NCI-H748 (cell line): ENCODE data around the gene TMEM121B.
A peak's percentile ranks its signal among the peaks of the same experiment; 100 is the strongest.

Source experiments
- DNase-seq: peaks from one replicate; lab custom pipeline; 2025; ENCODE audit not compliant: unreplicated experiment; lab: John Stamatoyannopoulos, UW

Gene TMEM121B

DNA sequence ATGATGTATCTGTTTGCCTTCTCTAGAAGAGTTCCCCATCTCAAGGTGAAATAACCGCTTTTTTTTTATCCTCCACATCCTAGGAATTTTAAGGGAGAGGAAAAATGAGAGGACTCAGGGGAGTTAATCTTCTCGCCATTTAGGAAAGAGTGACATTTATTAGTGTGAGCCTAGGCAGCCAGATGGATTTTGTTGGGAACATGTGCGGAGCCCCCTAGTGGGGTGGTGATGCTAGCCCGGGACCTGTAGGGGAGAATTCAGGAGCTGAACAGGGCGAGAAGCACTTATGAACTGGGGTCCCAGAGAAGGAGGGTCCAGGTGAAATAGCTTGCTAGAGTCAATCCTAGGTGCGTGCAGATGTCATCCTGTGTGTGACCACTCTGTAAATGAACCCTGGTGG is 25.6 kb downstream of the TMEM121B start:
- DNase-seq = peak; percentile 1

DNA sequence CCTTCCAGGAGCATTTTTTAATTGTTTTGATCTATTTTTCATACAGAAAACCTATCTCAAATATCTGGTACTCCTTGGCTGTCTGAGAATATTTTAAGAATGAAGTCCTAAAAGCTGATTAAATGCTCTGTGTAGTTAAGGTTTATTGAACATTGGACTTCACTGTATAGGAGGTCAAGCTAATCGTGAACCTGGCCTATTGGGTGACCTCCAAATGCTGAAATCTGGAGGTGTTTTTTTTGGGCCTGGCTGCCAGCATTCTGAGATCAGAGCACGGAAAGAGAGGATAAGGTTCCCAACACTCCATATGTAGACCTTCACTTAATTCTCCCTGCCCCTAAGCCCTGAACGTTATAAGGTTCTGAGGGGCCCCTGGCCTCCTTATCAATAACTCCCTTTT is 28.1 kb downstream of the TMEM121B start:
- DNase-seq = no peak

DNA sequence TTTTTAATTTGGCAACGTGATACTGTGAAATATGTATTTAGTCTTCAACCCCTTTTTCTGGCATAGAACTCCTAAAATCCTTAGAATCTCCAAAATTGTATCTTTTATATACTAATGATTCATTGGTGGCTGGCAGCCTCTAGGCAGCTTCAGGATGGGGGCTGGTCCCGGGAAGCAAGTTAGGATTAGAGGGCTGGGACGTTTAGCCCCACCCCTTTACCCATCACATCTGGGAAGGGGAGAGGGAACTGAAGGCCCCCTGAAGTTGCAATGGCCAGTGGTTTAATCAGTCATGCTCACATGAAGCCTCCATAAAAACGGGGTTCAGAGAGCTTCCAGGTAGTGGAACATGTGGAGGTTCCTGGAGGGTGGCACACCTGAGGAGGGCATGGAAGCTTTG is 29.3 kb downstream of the TMEM121B start:
- DNase-seq = no peak

GRCh38 chr22:17090550-17090949 is 30.6 kb downstream of the TMEM121B start:
- no peak for DNase-seq

GRCh38 chr22:17087498-17088131 is 33.5 kb downstream of the TMEM121B start:
- DNase-seq = no peak

DNA sequence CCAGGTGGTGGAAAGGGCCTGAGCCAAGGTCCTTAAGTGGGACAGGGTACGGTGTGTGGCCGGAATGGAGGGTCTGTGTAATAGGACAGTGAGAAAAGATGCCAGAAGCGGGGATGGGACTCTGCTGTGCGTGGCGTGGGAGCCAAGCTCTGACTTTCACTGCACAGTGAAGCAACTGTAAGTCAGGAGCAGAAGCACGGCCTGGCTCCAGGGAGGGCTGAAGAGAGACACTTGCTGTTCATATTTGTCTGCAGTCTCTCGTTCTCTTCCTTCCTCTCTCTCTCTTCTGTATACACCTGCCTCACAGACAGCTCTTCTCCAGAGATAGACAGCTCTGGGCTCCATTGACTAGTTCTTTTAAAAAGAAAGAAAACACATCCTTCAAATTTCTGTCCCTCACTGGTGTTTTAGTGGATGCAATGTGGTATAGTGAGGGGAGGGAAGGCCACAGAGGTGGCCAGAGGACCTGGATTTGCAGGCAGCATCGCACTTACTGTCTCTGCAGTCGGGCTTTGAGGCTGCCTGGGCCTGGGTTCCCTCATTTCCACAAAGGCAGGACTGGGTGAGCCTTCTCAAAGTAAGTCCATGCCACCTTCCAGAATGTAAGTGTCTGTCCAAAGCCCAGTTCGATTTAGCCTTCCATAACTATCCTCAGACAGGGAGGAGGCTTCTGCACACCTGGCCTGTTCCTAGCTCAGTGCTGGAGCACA is 34.2 kb downstream of the TMEM121B start:
- DNase-seq = no peak

DNA sequence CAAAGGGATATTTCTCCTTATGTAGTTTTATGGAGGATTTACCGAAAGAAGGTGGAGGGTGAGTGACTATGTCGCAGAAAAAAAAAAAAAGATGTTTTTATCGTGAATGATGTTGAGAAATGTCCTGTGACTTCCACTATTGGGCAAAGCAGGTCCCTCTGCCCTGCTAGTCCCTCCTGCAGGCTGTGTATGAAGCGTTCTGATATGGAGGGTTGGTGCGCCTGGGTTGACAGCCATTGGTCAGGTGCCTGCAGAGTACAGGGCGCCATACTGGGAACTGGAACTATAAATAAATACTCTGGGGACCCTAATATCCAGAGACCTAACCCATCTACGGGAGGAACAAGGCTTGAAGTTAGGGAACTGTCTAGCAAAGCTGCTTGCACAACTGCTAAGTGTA is 34.9 kb downstream of the TMEM121B start:
- DNase-seq = no peak

- no peak for DNase-seq
These were observed 35.6 kb downstream of the TMEM121B start for GRCh38 chr22:17085277-17086181.

- peak; percentile 78 for DNase-seq
These were observed 36.4 kb downstream of the TMEM121B start, which contains the start of gene IL17RA for GRCh38 chr22:17084554-17085276. Gene IL17RA, plus strand, starts transcription at chr22:17085000. Its CDS starts 92 bp downstream, at chr22:17085092.

- DNase-seq = no peak
These were observed 37.2 kb downstream of the TMEM121B start for GRCh38 chr22:17083811-17084441.

- DNase-seq = no peak
These were observed 37.9 kb downstream of the TMEM121B start for GRCh38 chr22:17083255-17083654.

GRCh38 chr22:17079572-17079971 is 41.6 kb downstream of the TMEM121B start:
- DNase-seq = no peak

GRCh38 chr22:17077255-17077654 is 43.9 kb downstream of the TMEM121B start:
- DNase-seq = no peak

DNA sequence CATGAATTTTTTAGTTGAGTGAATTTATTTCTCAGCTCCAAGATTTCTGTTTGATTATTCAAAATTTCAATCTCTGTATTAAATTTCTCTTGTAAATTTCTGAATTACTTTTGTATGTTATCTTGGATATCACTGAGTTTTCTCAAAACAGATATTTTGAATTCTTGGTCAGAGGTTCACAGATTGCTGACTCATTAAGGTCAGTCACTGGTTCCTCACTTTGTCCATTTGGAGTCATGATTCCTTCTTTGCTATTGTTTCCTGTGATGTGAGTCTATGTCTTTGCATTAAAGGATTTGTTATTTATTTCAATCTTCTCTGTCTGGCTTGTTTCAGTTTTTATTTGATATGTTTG is 46.5 kb downstream of the TMEM121B start:
- no peak for DNase-seq

DNA sequence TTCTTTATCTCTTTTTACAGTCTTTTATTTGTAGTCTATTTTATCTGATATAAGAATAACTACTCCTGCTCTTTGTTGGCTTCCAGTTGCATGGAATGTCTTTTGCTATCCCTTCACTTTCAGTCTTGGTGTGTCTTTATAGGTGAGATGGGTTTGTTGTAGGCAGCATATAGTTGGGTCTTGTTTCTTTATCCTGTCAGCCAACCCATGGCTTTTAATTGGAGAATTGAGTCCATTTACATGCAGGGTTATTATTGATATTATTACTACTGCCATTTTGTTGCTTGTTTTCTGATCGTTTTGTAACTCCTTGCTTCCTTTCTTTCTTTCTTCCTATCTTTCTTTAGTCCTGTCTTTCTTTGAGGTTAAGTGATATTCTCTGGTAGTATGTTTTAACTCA is 48.3 kb downstream of the TMEM121B start:
- no peak for DNase-seq
